Measurements from ENCODE around the gene CCDC78. TPM values are rescaled to one million over a fixed set of nuclear protein-coding genes. Genes with fewer than 3 reads are reported as not detected.

Gene CCDC78
- total and polyA plus RNA-seq, 2 donors (not counting 3 experiments of a cell fraction or from before 2014, with no cell fraction given), result 0.50 to 1.3 TPM

DNA sequence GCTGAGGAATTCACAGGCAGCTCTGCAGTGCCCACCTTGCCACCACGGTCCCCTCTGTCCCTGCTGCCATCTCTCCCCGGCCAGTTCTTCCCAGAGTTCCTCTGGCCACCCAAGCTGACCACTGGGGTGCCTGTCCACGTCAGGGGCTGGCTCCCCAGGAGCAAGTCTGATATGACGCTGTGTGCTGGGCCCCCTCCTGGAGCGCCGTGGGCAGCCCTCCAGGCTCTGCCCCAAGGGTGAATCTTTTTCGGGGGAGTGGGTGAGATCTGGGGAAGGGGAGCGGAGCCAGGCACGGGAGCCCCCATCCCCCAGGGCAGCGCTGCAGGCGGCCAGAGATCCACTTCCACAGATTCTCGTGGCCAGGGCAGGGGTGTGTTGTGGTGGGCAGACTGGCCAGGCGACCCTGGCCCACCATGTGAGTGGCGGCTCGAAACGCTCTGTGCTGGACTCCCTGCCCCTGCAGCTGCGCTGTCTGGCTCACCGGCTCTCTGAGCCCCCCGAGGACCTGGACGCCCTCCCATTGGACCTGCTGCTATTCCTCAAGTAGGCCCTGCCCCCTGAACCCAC, 38.0 kb upstream of the CCDC78 start:
- no peaks in the 10 kb centered on the region for H3K9me1 ChIP-seq (replicated peaks; ENCODE audit: control insufficient read depth, extremely low read depth, insufficient read depth, low read length)
- no peak for DNase-seq (ENCODE audit: low read depth, low spot score)
- intact Hi-C loops (cut with micrococcal nuclease), result no loop called here
- H3K79me2 ChIP-seq (ENCODE audit: control insufficient read depth, insufficient read depth, low read length), result no peaks in the 10 kb centered on the region
- H3K27me3 ChIP-seq (ENCODE audit: control insufficient read depth in 2 of 2, insufficient read depth in 2 of 2, low read length in 2 of 2), result no peaks in the 10 kb centered on the region
- dilution Hi-C loops (cut with MboI; ENCODE audit: extremely low pct_ligation_motif_present, low sequenced_read_pairs), result no loop called here
- H3K4me1 ChIP-seq (ENCODE audit: control insufficient read depth, extremely low read depth, insufficient read depth, low read length), result no peaks in the 10 kb centered on the region
- H3K9ac ChIP-seq (replicated peaks; ENCODE audit: extremely low read depth, insufficient read depth, low read length), result no peak overlapping the region
- H3K4me3 ChIP-seq (replicated peaks in 1 of 3; ENCODE audit: insufficient read depth in 1 of 3, low read depth in 1 of 3, low read length in 3 of 3), result no peak overlapping the region
- CTCF ChIA-PET, result no interaction called here
- H2AFZ ChIP-seq (ENCODE audit: low read depth, low read length), result no peak overlapping the region
- H3K27ac ChIP-seq (ENCODE audit: insufficient read depth, low read depth, low read length), result no peak overlapping the region
- TF ChIP-seq FOS (IDR thresholded peaks at IDR 0.05; ENCODE audit: borderline replicate concordance, insufficient read depth, low read length), result no peak
- TF ChIP-seq, protein P1, sequence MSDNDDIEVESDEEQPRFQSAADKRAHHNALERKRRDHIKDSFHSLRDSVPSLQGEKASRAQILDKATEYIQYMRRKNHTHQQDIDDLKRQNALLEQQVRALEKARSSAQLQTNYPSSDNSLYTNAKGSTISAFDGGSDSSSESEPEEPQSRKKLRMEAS (IDR thresholded peaks at IDR 0.05; ENCODE audit: insufficient read depth, insufficient read length), result no peak
- TF ChIP-seq CTCF (IDR thresholded peaks at IDR 0.05; ENCODE audit: extremely low read depth in 1 of 2, insufficient read depth in 1 of 2, low read depth in 1 of 2, low read length in 2 of 2), result no peak
- no peak for TF ChIP-seq GATA2 (IDR thresholded peaks at IDR 0.05; ENCODE audit: insufficient read depth, insufficient read length, low read depth, low read length)
- no peak for TF ChIP-seq POLR2AphosphoS5 (IDR thresholded peaks at IDR 0.05; ENCODE audit: insufficient read depth, low read depth, low read length)
- TF ChIP-seq EZH2 (IDR thresholded peaks at IDR 0.05; ENCODE audit: borderline replicate concordance, low read depth, low read length, severe bottlenecking), result no peak
- TF ChIP-seq MYC (IDR thresholded peaks at IDR 0.05; ENCODE audit: low read depth, low read length), result no peak
- no peak for TF ChIP-seq JUN (IDR thresholded peaks at IDR 0.05; ENCODE audit: borderline replicate concordance, insufficient read depth, insufficient read length, low read depth)
- no peak for TF ChIP-seq POLR2A (IDR thresholded peaks at IDR 0.05; ENCODE audit: low read depth, low read length)
- BruUV-seq (replicated peaks), result no TSS peak
- no peaks in the 10 kb centered on the region for H3K9me3 ChIP-seq (replicated peaks; ENCODE audit: control insufficient read depth, insufficient read depth, low read length)
- no peak overlapping the region for H3K4me2 ChIP-seq (ENCODE audit: insufficient read depth, low read length)
- POLR2A ChIA-PET, result no interaction called here
- no peaks in the 10 kb centered on the region for H4K20me1 ChIP-seq (replicated peaks; ENCODE audit: control insufficient read depth, extremely low read depth, insufficient read depth, low read length)
- H3K36me3 ChIP-seq (ENCODE audit: control insufficient read depth in 2 of 2, extremely low read depth in 1 of 2, insufficient read depth in 2 of 2, low read length in 2 of 2), result no peaks in the 10 kb centered on the region
- no peak for FAIRE-seq
